HG02938 (cell line): ENCODE measurements around the gene RRM2.

Experiments
- ATAC-seq: cut with Tn5 transposase; IDR thresholded peaks from one replicate; pipeline ENCODE4 v1.9.1; 2021; ENCODE audit warnings: mild to moderate bottlenecking, moderate library complexity; ENCODE audit not compliant: unreplicated experiment

The RRM2 gene

DNA sequence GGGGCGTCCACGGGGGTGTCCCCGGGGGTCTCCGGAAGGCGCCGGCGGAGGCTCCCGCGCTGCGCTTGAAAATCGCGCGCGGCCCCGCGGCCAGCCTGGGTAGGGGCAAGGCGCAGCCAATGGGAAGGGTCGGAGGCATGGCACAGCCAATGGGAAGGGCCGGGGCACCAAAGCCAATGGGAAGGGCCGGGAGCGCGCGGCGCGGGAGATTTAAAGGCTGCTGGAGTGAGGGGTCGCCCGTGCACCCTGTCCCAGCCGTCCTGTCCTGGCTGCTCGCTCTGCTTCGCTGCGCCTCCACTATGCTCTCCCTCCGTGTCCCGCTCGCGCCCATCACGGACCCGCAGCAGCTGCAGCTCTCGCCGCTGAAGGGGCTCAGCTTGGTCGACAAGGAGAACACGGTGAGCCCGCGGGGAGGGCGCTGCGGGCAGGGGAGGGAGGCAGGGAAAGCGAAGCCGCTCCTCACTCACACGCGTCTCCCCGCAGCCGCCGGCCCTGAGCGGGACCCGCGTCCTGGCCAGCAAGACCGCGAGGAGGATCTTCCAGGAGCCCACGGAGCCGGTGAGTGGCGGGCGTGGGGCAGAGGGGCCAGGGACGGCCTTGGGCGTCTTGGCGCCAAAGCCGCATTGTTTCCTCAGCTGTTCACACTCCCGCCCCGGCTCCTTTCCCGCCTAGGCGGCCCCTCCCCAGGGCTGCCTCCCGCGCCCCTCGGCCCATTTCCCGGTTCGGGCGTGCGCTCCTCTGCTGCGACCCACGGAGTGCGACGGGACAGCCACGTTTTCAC lies at the start of gene RRM2:
Gene RRM2, plus strand, starts transcription at position 240 of the 781 bp plus-strand sequence. Its CDS starts 60 bp downstream, at position 300.
- peak; percentile 59 for ATAC-seq

GRCh38 chr2:10073706-10074105 lies 48.8 kb upstream of the RRM2 start:
- ATAC-seq, result no peak

GRCh38 chr2:10075101-10075500 lies 47.4 kb upstream of the RRM2 start:
- no peak for ATAC-seq

- no peak for ATAC-seq
These were observed 46.8 kb upstream of the RRM2 start for GRCh38 chr2:10075571-10076209.

- no peak for ATAC-seq
These were observed 46.0 kb upstream of the RRM2 start for GRCh38 chr2:10076511-10076910.

DNA sequence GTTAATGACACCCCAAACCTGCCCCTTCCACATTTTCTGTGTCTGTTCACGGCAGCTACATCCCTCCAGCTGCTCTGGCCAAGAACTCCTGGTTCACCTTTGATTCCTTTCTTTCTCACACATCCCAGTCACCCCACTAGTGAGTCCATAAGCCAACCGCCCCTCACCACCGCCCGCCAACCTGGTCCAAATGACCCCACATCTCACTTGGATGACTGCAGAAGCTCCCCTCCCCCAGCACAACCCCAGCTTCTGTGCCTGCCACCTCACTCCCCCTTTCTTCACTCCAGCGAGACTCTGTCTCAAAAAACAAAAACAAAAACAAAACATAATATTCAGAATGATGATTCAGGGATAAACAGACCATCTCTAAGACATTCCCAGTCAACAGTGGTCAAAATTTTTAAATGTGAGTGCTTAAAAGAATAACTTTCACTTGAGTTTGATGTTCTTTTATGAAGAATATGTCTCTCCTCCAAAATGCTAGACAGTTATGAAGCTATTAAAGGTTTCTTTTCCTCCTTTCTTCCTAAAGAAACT lies 45.5 kb upstream of the RRM2 start:
- ATAC-seq, result no peak

DNA sequence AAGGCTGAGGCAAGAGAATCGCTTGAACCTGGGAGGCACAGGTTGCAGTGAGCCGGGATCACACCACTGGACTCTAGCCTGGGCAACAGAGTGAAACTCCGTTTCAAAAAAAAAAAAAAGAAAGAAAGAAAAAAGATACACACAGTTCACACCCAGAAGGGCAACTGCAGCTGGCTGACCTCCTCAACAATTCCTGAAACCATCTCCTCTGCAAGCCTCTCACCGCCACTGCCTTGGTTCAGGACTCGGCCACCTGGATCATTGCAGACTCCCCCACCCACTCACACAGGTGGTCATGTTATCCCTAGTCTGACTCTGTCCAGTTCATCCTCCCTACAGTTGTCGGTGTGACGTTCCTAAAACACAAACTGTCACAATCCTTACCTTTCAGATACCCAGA lies 44.5 kb upstream of the RRM2 start:
- ATAC-seq, result no peak

DNA sequence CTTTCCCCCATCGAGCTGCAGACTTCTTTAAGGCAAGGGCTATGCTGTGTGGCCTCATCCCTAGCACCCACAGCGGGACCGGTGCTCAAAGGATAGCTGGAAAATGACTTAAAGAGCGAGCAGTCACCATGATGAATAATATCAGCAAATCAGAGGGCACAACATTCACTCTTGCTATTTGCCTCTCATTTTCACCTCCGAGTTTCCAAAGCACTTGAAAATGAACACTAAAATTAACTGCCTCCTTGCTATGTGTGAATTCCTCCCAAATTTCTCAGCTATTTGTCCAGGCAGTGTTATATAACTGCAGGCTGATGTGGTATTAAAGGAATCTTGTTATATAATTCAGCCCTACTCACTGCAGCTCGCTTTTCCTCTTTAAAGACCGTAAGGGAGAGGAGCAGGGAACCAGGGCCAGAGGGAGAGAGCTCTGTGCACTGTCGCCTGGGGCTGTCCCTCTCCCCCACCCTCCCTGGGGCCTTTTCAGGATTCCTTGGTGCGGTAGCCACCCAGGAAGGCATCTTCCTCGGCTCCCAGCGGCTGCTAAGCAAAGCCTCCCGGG lies 43.8 kb upstream of the RRM2 start:
- no peak for ATAC-seq

- ATAC-seq, result no peak
These were observed 43.2 kb upstream of the RRM2 start for GRCh38 chr2:10079266-10079869.

DNA sequence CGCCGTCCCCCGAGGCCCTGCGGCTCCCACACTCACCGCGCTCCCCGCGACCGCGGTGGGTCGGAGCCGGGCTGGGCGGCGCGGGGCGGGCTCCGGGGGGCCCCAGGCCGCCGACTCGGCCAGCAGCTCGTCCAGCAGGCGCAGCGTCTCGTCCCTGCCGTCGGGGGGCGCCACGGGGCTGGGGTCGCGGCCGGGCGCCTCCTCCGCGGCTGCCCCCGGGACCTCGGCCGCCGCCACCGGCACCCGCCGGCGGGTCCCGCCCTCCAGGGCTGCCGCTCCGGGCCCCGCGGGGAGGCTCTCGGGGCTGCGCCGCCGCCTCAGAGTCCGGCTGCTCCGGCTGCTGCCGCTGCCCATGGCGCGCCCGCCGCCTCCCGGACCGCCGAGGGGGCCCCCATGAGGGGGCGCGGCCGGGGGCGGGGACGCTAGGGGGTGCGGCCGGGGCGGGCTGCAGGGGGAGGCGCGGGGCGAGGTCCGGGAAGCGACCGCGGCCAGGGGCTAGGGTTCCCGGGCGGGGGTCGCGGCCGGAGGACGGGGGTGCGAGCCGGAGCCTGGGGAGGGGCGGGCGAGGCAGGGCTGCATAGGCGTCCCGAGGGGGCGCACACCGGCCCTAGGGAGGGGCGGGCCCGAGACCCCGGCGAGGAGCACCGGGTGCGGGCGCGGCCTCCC lies 42.5 kb upstream of the RRM2 start, which contains the start of gene CYS1:
Gene CYS1, minus strand, starts transcription at position 542 of the 666 bp plus-strand sequence. Its CDS starts 188 bp downstream, at position 354.
- ATAC-seq, result no peak

GRCh38 chr2:10080536-10081304 lies 41.8 kb upstream of the RRM2 start:
- no peak for ATAC-seq

DNA sequence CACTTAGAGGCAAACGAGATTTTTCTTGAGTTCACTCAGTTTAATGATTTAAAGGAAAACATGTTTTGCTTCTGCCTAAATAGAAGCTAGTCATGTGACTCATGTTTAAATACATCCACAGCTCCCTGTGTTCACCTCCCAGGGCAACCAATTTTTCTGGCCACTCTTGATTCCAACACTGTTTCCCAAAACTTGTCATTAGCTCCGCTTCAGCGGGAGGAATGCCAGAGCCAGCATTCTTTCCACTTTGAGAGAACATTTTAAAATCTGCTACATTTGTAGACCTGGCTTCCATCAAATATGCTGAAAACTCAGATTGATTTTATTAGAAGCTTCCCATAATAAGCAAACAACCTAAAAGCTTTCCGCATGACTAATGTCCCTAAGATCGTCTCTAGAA lies 39.5 kb upstream of the RRM2 start:
- no peak for ATAC-seq

GRCh38 chr2:10083692-10084211 lies 38.8 kb upstream of the RRM2 start:
- ATAC-seq, result peak; percentile 44

DNA sequence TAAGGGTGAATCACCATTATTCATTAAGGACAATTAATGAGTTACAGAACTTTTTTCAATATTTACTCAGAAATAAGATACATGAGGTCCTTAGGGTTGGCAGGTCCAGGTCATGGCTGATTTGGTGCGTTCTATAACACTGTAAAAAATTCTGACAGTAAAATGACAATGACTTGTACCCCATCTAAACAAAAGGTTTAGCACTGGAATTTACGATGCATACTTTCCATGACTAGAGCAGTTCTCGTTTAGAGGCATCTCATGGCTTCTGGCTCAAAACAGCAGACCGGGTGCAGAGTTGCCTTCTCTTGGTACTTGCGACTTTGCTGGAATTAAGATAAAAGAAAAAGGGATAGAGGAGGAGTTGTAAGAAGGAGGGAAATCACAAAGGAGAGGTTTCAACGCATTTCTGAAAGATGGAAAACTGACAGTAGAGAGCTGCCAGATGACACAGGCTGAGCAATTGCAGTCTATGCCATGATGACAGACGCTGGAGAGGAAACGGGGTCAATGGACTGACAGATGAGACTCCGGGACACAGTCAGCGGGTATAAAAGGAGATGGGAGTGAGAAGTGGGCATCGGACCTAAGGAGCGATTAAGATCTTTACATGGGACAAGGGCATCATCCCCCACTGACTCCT lies 38.2 kb upstream of the RRM2 start:
- ATAC-seq, result peak; percentile 1

GRCh38 chr2:10085043-10085667 lies 37.4 kb upstream of the RRM2 start:
- ATAC-seq, result no peak

DNA sequence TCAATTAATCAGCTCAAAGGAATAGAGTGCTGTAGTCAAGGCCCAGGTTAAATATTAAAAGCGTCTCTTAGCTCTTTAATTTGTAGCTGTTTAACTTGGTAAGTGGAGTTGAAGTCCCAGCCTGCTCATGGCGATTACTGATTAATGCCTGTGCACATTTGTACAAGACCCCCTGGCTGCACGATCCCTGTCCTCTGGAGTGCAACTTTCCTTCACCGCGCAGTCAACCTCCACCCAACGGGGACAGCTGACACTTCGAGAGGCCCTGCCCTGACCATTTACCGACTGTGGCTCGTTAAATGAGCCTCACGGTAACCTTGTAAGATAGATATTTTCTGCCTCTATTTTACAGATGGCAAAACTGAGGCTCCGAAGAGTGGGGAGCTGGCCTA lies 36.9 kb upstream of the RRM2 start:
- no peak for ATAC-seq

GRCh38 chr2:10086950-10087349 lies 35.6 kb upstream of the RRM2 start:
- ATAC-seq, result no peak

GRCh38 chr2:10087360-10087759 lies 35.2 kb upstream of the RRM2 start:
- no peak for ATAC-seq
